GM10847 (cell line): Measurements from ENCODE around the gene RASD2.

Source experiments
- POLR2A ChIP-seq: IDR thresholded peaks from 2 replicates; pipeline ENCODE4 v1.6.1; 2011; ENCODE audit not compliant: insufficient read length; ENCODE audit errors: extremely low read depth

RASD2 gene

GRCh38 chr22:35517769-35518530 is 22.7 kb upstream of the RASD2 start:
- TF ChIP-seq POLR2A: no peak

GRCh38 chr22:35518811-35519210 is 21.8 kb upstream of the RASD2 start:
- TF ChIP-seq POLR2A: no peak

- TF ChIP-seq POLR2A: no peak
Observed at GRCh38 chr22:35519306-35520000, 21.2 kb upstream of the RASD2 start.

- no peak for TF ChIP-seq POLR2A
Observed at GRCh38 chr22:35521358-35522224, 19.0 kb upstream of the RASD2 start.

GRCh38 chr22:35522225-35523149 is 18.1 kb upstream of the RASD2 start:
- no peak for TF ChIP-seq POLR2A

- TF ChIP-seq POLR2A: no peak
Observed at GRCh38 chr22:35523167-35523947, 17.3 kb upstream of the RASD2 start.

- TF ChIP-seq POLR2A: no peak
Observed at GRCh38 chr22:35524966-35525686, 15.5 kb upstream of the RASD2 start.

GRCh38 chr22:35525687-35526332 is 14.8 kb upstream of the RASD2 start:
- no peak for TF ChIP-seq POLR2A

- no peak for TF ChIP-seq POLR2A
Observed at GRCh38 chr22:35526333-35526979, 14.2 kb upstream of the RASD2 start.

GRCh38 chr22:35528927-35529326 is 11.7 kb upstream of the RASD2 start:
- TF ChIP-seq POLR2A: no peak

GRCh38 chr22:35530700-35531099 is 9.9 kb upstream of the RASD2 start:
- TF ChIP-seq POLR2A: no peak

GRCh38 chr22:35531202-35531601 is 9.4 kb upstream of the RASD2 start:
- no peak for TF ChIP-seq POLR2A
